GM23248 (cell line): Measurements from ENCODE around the gene SRC.

Experiments used
- EZH2 ChIP-seq: fragments of 200-600 bp; sonication (generic); IDR thresholded peaks from 2 replicates; pipeline ENCODE4 v1.6.1; 2018; ENCODE audit warnings: antibody characterized with exemption, mild to moderate bottlenecking; ENCODE audit not compliant: insufficient read depth, poor library complexity, severe bottlenecking
- EZH2phosphoT487 ChIP-seq: fragments of 200-600 bp; sonication (generic); IDR thresholded peaks from 2 replicates; pipeline ENCODE4 v1.6.1; 2018; ENCODE audit warnings: antibody characterized with exemption, moderate library complexity, mild to moderate bottlenecking, low read depth; ENCODE audit not compliant: insufficient read depth

GRCh38 chr20:37411408-37412219 is 65.7 kb downstream of the SRC start:
- TF ChIP-seq EZH2 = no peak
- no peak for TF ChIP-seq EZH2phosphoT487
